ENCODE results near the gene KIF3B.

- TF ChIP-seq CTCF (IDR thresholded peaks at IDR 0.05 in 4 of 5, conservative IDR thresholded peaks at IDR 0.05 in 1 of 5) (no peak), POLR2A (IDR thresholded peaks at IDR 0.05) (no peak)
These were observed 93.4 kb downstream of the KIF3B start for GRCh38 chr20:32370897-32371296.
